HG03139 (cell line): Measurements from ENCODE around the gene BCL2.

Experiments used
- ATAC-seq: cut with Tn5 transposase; IDR thresholded peaks from one replicate; pipeline ENCODE4 v1.9.1; 2021; ENCODE audit not compliant: unreplicated experiment

BCL2 gene

DNA sequence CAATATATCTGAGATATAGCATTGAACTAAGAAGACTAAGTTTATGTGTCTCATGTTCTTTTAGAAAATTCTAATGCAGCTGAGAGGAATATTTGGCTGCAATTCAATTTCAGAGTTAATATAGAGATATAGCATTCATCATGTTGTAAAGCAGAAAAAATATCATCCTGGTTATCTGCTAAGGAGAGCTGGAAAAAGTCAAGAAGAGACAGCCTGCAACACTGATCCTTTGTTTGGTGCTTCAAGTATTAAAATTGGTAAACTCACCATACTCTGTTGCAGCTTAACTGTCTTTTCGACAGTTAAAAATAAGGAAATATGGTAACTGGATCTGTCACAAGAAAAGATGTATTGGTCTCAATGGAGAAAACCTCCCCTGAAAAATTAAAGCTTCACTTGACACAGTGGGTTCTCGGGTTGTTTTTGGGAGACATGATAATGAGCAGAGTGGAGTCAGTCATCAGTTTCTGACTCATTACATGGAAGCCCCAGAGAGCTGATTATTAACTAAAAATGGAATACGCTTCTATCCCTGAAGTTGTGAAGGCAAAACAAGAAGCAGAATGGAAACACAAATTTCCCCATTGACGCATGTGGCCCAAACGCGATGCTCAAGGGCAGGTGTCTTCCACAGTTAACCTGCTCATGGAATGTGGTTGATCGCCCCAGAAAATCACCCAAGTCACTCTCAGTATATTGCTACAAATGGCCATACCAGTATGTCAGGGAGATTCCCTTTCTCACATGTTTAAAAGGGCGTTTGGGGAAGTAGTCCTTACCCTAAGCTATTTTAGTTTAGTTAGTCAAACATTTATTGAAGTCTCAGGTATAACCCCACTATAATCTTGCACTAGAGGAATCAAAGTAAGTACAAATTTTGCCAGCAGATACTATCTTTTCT is 8.2 kb downstream of the BCL2 start:
- peak; percentile 46 for ATAC-seq

GRCh38 chr18:63309422-63309821 is 10.1 kb downstream of the BCL2 start:
- no peak for ATAC-seq

DNA sequence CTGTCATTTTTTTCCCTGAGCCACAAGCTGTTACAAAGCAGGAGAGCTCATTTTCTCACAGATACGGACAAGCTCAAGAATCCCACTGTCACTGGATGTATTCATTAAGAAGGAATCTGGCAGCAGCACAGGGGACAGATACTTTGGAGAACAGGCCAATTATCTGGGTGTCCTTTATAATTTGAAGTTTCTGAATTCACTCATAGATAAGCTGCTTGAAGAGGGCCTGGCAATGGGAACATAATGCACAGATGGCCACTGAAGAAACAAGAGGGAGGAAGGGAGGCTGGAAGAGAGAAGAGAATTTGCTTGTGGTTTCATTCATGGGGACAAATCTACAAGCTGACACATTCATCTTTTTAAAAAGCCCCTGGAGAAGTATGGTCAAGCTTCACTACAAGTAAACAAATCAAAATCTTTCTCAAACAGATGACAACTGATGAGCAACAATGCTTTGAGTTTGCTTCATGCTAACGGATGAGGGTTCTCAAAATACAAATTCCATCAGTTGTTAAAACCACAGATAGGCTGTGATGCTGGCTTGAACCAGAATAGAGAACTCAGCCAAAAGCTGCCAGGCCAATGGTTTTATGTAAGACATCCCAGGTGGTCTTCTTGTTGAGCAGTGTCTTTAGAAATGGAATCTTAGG is 11.9 kb downstream of the BCL2 start:
- no peak for ATAC-seq

DNA sequence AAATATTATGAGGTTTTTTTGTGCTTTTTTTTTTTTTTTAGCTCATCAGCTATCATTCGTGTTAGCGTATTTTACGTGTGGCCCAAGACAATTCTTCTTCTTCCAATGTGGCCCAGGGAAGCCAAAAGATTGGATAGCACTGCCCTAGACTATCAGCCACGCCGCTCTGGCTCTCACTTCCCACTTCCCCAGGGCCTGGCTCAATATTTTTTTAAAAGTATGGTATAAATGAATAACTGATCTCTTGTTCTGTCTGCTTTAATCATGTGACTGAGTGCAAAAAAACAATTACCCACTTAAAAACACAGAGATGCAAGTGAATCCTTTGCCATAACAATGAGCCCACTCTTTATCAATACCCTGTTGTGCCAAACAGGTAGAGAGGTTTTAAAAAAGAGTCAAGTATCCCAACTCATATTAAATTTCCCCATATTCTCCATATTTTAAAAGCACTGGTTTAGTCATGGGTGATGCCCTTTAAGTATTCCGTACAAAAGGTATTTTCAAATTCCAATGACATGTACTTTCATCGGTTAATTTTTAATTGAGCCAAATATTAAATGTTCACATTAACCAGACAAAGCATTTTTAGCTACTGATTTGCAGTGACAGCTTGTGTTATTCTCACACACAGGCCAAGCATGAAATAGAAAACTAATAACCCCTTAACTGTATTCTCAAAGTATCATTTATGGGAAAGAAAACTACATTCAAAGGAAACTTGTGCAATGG is 12.6 kb downstream of the BCL2 start:
- no peak for ATAC-seq

- ATAC-seq, result no peak
These were observed 13.3 kb downstream of the BCL2 start for GRCh38 chr18:63306249-63306648.

DNA sequence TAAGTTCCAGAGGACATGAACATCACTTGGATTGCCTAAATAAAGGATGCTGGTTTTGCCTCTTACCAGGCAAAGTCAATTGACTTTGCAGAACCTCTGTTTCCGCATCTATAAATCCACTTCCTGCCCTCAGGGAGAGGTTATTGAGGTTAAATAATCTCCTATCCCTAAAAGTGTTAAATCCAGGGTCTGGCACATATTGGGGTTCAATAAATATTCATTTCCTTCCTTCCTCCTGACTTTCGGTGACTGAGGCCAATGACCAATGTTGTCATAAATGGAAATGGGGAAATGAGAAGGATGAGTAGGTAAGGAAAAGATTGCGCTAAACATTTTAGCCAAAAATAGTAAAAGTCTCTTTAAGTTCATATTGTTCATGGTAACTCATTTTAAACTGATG is 16.0 kb downstream of the BCL2 start:
- ATAC-seq, result no peak

DNA sequence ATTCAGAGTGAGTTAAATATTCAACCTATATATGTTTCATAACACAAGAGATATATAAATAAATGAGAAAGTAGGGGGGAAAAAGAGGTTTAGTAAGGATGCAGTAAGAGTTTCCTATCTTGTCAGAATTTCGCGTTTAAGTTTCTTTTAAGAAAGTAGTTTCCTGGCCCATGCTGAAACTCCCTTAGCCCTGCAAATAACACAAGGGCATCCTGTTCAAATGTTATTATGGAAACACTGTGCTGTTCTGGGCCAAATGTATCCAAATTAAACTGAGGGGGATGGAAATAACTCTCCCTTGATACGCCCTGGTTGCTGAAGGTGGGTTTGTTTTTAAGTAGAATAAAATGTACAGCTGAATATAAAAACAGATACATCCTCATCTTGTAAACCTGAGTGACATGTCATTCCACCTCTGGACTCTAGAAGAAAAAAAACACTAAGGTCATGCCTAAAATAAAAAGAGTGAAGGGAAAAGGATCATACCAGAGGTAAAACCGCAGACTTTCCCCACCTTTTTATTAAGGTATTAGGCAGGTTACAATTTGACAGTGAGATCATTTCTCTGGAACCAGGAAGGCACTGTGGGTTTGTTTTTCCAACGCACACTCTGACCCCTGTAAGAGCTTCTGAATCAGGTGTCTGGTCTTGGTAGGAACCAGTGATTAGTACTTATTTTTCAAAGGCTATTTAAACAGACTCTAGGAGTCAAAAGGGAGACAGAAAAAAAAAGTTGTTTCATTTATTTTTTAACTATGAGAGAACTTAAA is 16.7 kb downstream of the BCL2 start:
- no peak for ATAC-seq

DNA sequence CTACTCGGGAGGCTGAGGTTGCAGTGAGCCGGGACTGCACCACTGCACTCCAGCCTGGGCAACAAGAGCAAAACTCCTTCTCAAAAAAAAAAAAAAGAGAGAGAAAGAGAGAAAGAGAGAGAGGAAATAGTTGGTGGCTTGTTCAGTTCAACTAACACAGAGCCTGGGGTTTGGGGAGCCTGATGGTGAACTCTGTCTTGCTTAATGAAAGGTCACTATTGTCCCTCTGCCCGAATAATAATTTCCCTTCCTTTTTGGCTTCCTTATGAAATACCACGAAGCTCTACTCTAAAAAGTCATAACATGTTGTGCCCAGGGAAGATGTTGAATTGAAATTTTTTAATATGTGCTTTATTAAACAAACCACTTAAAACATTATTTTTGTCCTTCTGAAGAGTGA is 17.3 kb downstream of the BCL2 start:
- no peak for ATAC-seq

- no peak for ATAC-seq
These were observed 18.1 kb downstream of the BCL2 start for GRCh38 chr18:63301434-63301833.

DNA sequence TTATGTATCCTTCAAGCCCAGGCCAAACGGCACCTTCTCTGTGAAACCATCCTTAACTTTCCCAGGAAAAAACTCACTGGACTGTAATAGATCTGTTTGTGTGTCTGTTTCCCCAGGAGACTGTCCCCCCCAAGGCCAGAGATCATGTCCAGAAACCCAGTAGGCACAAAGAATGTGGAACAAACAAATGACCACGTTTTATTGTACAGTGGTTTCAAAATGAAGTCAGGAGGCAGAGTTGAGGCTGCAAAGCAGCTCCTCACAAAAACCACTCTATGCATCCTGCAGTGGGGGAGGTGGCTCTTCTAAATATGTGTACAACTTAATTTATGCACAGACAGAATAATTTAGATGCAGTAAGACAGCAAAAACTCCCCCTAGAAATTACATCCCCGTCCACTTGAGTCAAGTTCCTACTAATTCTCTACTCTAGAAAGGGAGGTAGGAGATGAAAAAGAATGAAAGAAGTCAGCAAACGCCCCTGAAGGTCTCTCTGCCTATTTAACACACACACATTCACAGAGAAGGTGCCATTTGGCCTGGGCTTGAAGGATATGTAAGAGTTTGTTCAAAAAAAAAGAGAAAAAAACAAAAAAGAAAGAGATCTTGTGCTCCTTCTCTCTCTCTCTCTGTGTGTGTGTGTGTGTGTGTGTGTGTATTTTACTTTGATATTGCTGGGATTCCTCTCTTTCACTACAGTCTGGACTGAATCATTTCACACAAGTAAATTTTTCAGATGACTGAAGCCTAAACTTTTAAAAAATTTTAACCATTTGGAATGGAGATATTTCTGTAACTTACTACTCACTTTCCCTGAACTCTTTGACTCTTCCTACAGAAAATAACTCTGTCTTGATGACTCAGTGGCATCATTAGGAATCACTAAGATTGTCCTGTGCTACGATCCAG is 19.5 kb downstream of the BCL2 start:
- no peak for ATAC-seq

- ATAC-seq, result no peak
These were observed 20.9 kb downstream of the BCL2 start for GRCh38 chr18:63298400-63299365.

- ATAC-seq, result no peak
These were observed 21.7 kb downstream of the BCL2 start for GRCh38 chr18:63297687-63298399.

DNA sequence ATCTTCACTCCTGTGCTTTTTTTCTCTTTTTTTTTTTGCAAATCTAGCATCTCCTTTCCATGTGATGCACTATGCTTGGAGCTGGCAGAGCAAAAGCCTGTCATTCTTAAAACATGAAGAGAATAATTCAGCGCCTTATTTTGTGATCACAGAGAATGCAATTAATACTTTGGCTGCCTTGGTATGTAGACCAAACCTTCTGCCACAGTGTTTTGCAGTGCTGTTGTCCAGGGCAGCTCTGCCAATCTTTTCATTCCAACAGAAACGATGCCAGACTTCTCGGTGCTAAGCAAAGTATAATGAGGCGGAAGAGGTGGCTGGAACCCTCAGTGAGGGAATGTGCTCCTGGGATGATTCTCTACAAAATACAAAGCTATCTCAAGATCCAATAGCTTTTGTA is 25.6 kb downstream of the BCL2 start:
- no peak for ATAC-seq

GRCh38 chr18:63292831-63293683 is 26.5 kb downstream of the BCL2 start:
- ATAC-seq, result peak; percentile 52

- no peak for ATAC-seq
These were observed 28.3 kb downstream of the BCL2 start for GRCh38 chr18:63291278-63291677.

DNA sequence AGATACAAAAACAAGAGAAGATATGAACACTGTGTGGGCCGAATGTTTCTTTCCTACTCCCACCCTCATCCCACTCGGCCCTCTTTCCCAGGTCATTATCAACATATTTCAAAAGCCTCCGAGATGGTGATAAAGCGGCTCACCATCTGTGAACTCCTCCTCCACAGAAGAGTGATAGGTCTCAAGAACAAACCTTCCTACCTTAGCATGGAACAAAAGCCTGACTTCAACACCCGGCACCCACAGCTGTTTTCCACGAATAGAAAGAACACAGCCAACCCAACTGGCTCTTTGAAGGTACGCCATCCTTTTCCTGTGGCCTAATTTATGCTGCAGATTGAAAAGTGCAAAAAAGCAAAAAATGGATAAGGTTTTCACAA is 28.8 kb downstream of the BCL2 start:
- ATAC-seq, result no peak

- no peak for ATAC-seq
These were observed 29.3 kb downstream of the BCL2 start for GRCh38 chr18:63290166-63290820.
